HG03354 (cell line): ENCODE results near the gene PDE4DIP.
"Not testable (repeated sequence)": the region's sequence is repeated elsewhere in the genome, so short reads cannot be mapped to it uniquely, and the experiment has no call there.

ENCODE experiments used
- ATAC-seq: cut with Tn5 transposase; IDR thresholded peaks from one replicate; pipeline ENCODE4 v1.9.1; 2021; ENCODE audit warnings: mild to moderate bottlenecking; ENCODE audit not compliant: unreplicated experiment, poor library complexity, severe bottlenecking

Gene PDE4DIP

GRCh38 chr1:148868924-148869633 is 24.9 kb downstream of the PDE4DIP start:
- ATAC-seq: not testable (repeated sequence)

- not testable (repeated sequence) for ATAC-seq
Observed at GRCh38 chr1:148869634-148869961, 25.4 kb downstream of the PDE4DIP start.

GRCh38 chr1:148874408-148875388 is 30.5 kb downstream of the PDE4DIP start:
- ATAC-seq: not testable (repeated sequence)

DNA sequence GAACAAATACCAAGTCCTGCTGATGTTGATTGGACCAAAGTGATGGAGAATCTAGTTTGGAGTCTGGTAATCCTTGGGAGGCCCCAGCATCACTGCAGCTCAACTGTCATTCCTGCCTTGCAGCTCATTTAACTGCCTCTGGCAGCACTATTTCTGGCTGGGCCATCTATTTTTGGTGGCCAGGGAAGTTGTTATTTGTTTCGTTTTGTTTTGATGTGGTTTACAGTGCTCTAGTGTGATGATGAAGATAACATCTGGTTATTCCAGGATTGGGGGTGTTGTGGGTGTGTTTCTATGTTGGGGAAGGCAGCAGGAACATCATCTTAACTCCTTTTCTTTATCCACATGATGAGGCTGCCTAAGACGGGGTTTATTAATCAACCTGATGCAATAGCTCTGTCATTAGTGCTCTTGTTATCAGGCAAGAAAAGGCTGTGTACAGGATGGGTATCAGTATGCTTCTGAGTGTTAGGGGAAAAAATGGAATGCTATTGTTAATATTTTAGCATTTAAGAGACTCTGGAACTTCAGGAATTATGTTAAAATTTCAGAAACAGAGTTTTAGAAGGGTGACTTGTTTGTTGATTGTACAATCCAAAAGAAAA is 35.7 kb downstream of the PDE4DIP start:
- not testable (repeated sequence) for ATAC-seq

DNA sequence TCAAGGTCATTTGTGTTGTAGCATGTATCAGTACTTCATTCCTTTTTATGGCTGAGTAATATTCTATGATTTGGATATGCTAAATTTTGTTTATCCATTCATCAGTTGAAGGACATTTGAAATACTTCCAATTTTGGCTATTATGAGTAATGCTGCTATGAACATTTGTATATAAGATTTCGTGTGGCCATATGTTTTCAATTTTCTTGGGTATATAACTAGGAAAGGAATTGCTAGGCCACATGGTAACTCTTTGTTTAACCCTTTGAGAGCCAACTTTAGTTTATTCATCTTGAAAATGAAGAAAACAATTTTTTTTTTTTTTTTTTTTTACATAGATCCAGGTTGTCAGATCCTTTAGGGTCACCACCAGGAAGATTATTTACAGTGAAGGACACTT is 37.0 kb downstream of the PDE4DIP start:
- ATAC-seq: not testable (repeated sequence)

GRCh38 chr1:148885219-148885618 is 41.0 kb downstream of the PDE4DIP start:
- not testable (repeated sequence) for ATAC-seq

DNA sequence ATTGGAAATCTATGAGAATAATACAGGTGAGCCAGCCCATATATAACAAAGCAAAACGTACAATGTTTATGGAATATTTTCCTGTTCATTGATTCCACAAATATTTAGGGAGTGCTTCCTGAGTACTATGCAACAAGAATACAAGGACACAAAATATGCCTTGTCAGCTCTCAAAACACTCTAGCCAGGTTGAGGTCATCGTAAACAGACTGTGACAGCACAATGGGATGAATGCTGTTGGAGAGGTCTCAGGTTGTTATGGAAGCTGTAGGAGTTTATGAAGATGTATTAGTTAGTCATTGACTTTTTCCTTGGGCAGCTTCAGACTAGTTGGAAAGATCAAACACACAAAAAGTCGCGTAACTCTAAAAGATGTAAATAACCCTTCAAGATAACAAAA is 42.1 kb downstream of the PDE4DIP start:
- not testable (repeated sequence) for ATAC-seq

- ATAC-seq: not testable (repeated sequence)
Observed at GRCh38 chr1:148888597-148888996, 44.4 kb downstream of the PDE4DIP start.

DNA sequence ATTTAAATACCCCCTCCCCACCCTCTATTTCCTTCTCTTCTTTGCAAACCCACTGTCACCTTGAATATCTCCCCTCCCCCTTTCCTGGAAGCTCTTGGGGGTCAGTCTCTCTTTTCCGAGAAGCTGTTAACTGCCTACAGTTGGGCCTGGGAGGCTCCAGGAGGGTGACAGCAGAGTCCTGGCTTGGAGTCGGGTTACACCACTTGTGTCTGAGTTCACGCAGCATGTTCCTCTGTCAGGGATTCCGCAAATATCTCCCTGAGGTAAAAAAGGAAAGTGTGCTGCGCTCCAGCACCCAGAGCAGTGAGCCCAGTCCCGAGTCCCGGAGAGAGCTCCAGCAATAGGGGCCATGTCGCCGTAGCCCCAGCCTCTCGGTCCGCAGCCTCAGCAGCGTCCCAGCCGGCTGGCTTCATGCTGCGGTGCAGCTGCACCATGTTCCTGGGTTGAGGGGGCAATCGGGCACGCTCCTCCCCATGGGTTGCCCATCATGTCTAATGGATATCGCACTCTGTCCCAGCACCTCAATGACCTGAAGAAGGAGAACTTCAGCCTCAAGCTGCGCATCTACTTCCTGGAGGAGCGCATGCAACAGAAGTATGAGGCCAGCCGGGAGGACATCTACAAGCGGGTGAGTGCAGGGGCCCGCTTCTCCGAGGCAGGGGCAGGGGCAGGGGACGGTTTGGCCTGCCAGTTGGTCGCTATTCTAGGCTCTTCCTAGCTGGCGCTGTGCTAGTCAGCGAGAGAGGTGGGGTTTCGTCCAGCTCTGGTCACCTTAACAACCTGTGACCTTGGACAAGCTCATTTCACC is 45.2 kb downstream of the PDE4DIP start:
- ATAC-seq: not testable (repeated sequence)

- ATAC-seq: not testable (repeated sequence)
Observed at GRCh38 chr1:148890075-148890568, 45.9 kb downstream of the PDE4DIP start.

- not testable (repeated sequence) for ATAC-seq
Observed at GRCh38 chr1:148894360-148895352, 50.4 kb downstream of the PDE4DIP start.

DNA sequence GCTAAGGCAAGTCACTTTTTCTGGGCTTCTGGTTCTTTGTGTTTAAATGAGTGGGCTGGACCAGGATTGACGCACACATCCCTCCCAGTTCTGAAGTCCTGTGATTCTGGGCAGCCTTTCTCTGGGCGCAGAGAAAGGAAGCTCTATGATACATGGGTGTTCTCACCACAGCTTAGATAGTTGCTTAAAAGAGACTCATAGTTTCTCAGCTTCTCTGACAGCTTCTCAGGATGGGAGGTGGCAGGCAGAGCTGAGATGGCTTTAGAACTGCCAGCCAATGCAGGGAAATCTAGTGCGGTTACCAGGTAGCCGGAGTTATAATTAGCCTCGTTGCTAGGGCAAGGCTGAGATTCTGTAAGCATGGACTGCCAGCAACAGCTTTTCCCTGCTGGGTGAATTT is 55.8 kb downstream of the PDE4DIP start:
- ATAC-seq: not testable (repeated sequence)

DNA sequence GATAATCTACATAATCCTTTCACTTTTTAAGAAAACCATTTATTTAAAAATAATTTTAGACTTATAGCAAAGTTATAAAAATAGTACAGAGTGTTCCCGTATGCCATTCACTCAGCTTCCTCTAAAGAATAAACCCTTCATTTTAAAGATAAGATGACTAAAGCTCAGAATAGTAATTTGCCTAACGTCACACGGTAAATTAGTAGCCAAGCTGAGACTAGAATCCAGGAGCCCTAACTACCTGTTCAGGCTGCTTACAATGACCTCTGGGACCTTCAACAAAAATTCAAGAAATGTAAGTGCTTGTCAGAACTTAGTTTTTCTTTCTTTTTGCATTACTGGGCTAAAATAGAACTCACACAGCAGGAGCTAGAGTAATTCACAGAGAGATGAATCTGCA is 56.5 kb downstream of the PDE4DIP start:
- ATAC-seq: not testable (repeated sequence)

GRCh38 chr1:148901150-148901952 is 57.1 kb downstream of the PDE4DIP start:
- ATAC-seq: not testable (repeated sequence)

GRCh38 chr1:148901953-148902341 is 57.7 kb downstream of the PDE4DIP start:
- not testable (repeated sequence) for ATAC-seq

DNA sequence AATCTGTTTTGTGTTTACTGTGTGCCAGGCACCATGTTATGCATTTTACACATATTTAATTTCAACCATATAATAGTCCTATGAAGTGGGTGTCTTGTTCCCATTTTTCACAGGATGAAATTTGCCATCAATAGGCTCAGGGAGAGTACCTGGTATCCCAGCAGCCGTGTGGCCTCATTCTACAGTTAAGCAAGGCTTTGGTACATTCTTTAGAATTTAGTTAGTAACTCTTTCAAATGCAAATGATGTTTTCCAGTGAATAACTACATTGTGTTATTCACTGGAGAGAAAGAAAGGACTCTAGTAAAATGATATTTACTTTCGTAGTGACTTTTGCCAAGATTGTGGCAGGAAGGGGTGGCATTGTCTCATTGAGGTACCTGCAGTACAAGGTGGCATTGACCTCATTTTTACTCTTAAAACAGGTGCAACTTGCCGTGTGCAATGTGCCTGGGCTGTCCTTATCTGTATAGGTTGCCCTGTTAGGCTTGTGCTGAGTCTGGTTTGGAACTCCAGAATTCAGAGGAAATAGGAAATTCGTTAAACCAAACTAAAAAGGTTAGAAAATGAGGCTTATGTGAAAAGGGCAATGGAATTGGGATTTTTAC is 65.1 kb downstream of the PDE4DIP start:
- not testable (repeated sequence) for ATAC-seq
